ENCODE measurements around the gene TDO2.

The TDO2 gene

DNA sequence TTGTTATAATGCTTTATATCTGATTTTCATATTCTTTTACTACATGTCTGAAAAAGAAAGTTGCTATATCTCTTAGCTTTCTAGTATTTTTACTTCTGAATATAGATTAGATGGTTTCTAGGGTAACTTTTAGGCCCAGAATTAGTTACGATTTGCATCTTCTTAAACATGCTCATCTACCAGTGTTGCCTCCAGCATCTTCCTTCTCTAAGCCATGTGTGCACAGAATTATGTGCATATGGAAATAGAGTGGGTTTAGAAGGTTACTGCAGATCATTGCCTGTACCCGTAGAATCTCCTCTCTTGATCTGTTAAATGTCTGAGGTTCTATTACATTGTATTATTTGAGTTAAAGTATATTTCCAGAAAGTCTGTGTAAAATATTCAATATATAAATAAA lies 2.5 kb upstream of the TDO2 start:
- Histone ChIP-seq H3K36me3 (ENCODE audit: insufficient read depth, low read length) (no peaks in the 10 kb centered on the region), H3K4me1 (ENCODE audit: insufficient read depth, low read length, poor library complexity, severe bottlenecking) (no peaks in the 10 kb centered on the region), H3K79me2 (ENCODE audit: insufficient read depth, low read length) (no peaks in the 10 kb centered on the region), H3K9ac (ENCODE audit: low read depth, low read length, poor library complexity, severe bottlenecking) (no peak overlapping the region), H2AFZ (ENCODE audit: low read length) (no peak overlapping the region), H3K4me3 (ENCODE audit: low read length, poor library complexity, severe bottlenecking) (no peak overlapping the region), H3K9me3 (ENCODE audit: insufficient read depth, low read depth, low read length) (no peaks in the 10 kb centered on the region), H3K27me3 (ENCODE audit: insufficient read depth, low read length, poor library complexity, severe bottlenecking) (no peaks in the 10 kb centered on the region), H3K9me2 (replicated peaks; ENCODE audit: low read depth, low read length) (no peaks in the 10 kb centered on the region), H3K4me2 (ENCODE audit: low read depth, low read length, poor library complexity, severe bottlenecking) (no peak overlapping the region), H4K20me1 (ENCODE audit: insufficient read depth, low read length, poor library complexity, severe bottlenecking) (no peaks in the 10 kb centered on the region), H3F3A (ENCODE audit: low read depth) (no peaks in the 10 kb centered on the region)
- TF ChIP-seq EZH2phosphoT487 (IDR thresholded peaks at IDR 0.05; ENCODE audit: borderline replicate concordance): no peak
- TF ChIP-seq, protein P1, sequence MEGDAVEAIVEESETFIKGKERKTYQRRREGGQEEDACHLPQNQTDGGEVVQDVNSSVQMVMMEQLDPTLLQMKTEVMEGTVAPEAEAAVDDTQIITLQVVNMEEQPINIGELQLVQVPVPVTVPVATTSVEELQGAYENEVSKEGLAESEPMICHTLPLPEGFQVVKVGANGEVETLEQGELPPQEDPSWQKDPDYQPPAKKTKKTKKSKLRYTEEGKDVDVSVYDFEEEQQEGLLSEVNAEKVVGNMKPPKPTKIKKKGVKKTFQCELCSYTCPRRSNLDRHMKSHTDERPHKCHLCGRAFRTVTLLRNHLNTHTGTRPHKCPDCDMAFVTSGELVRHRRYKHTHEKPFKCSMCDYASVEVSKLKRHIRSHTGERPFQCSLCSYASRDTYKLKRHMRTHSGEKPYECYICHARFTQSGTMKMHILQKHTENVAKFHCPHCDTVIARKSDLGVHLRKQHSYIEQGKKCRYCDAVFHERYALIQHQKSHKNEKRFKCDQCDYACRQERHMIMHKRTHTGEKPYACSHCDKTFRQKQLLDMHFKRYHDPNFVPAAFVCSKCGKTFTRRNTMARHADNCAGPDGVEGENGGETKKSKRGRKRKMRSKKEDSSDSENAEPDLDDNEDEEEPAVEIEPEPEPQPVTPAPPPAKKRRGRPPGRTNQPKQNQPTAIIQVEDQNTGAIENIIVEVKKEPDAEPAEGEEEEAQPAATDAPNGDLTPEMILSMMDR (conservative IDR thresholded peaks at IDR 0.05; ENCODE audit: low read length): no peak

DNA sequence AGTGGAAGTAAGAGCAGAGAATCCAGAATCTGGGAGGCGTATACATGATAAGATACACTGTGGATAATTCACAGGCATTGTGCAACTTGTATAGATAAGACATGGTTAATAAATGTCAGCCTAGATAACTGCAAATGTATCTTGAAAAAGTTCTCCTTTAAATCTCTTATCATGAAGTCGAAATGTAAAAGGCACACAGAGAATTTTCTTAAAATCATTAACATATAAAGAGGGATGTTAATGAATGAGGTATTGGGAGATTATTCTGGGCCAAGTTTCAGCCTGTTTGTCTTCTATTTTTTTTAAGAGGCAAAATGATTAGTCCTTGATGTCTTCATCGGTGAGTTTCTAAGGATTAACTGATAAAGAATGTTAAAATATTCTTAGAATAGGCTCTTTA lies 835 bp downstream of the TDO2 start:
- no peak for TF ChIP-seq EZH2phosphoT487 (IDR thresholded peaks at IDR 0.05; ENCODE audit: borderline replicate concordance)
- TF ChIP-seq, protein P1 (conservative IDR thresholded peaks at IDR 0.05; ENCODE audit: low read length): no peak
- Histone ChIP-seq H3K4me1 (ENCODE audit: insufficient read depth, low read length, poor library complexity, severe bottlenecking) (no peaks in the 10 kb centered on the region), H3K4me2 (ENCODE audit: low read depth, low read length, poor library complexity, severe bottlenecking) (no peak overlapping the region), H3K4me3 (ENCODE audit: low read length, poor library complexity, severe bottlenecking) (no peak overlapping the region), H4K20me1 (ENCODE audit: insufficient read depth, low read length, poor library complexity, severe bottlenecking) (no peaks in the 10 kb centered on the region), H3F3A (ENCODE audit: low read depth) (no peaks in the 10 kb centered on the region), H3K9me3 (ENCODE audit: insufficient read depth, low read depth, low read length) (no peaks in the 10 kb centered on the region), H3K36me3 (ENCODE audit: insufficient read depth, low read length) (no peaks in the 10 kb centered on the region), H3K27me3 (ENCODE audit: insufficient read depth, low read length, poor library complexity, severe bottlenecking) (no peaks in the 10 kb centered on the region), H3K9ac (ENCODE audit: low read depth, low read length, poor library complexity, severe bottlenecking) (no peak overlapping the region), H2AFZ (ENCODE audit: low read length) (no peak overlapping the region), H3K79me2 (ENCODE audit: insufficient read depth, low read length) (no peaks in the 10 kb centered on the region), H3K9me2 (replicated peaks; ENCODE audit: low read depth, low read length) (no peaks in the 10 kb centered on the region)

DNA sequence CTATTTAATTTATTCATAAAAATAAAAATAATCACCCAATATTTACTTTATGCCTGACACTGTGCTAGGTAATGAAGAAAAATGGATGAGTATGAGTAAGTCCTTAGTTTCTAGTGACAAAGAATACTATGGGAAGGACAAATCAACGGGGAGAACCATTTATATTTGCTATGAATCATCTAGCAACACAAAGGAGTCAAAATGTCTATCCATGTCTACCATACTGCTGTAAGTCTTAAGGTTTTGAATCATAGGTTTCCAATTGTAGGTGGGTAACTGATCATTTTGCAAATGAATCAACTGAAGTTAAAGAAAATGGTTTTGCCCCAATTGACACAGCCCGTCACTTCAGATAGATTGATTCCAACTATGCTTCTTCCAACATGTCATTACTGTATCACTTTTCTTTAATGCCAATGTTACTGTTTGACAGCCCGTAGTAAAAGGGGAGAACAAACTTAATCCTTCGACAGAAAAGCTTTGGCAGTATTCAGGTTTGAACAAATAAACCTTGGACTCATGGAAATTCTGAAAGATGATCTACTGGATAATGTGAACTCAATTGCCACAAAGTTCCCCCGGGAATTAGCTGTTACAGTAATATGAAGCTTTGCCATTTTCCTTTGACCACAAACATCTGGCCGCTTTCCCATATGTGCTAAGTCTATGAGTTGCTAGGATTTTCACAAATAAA lies 3.2 kb downstream of the TDO2 start:
- Histone ChIP-seq H3K4me3 (ENCODE audit: low read length, poor library complexity, severe bottlenecking) (no peak overlapping the region), H3F3A (ENCODE audit: low read depth) (no peaks in the 10 kb centered on the region), H3K36me3 (ENCODE audit: insufficient read depth, low read length) (no peaks in the 10 kb centered on the region), H3K27me3 (ENCODE audit: insufficient read depth, low read length, poor library complexity, severe bottlenecking) (no peaks in the 10 kb centered on the region), H3K9me2 (replicated peaks; ENCODE audit: low read depth, low read length) (no peaks in the 10 kb centered on the region), H3K79me2 (ENCODE audit: insufficient read depth, low read length) (no peaks in the 10 kb centered on the region), H4K20me1 (ENCODE audit: insufficient read depth, low read length, poor library complexity, severe bottlenecking) (no peaks in the 10 kb centered on the region), H3K9me3 (ENCODE audit: insufficient read depth, low read depth, low read length) (no peaks in the 10 kb centered on the region), H3K9ac (ENCODE audit: low read depth, low read length, poor library complexity, severe bottlenecking) (no peak overlapping the region), H3K4me2 (ENCODE audit: low read depth, low read length, poor library complexity, severe bottlenecking) (no peak overlapping the region), H2AFZ (ENCODE audit: low read length) (no peak overlapping the region), H3K4me1 (ENCODE audit: insufficient read depth, low read length, poor library complexity, severe bottlenecking) (no peaks in the 10 kb centered on the region)
- TF ChIP-seq EZH2phosphoT487 (IDR thresholded peaks at IDR 0.05; ENCODE audit: borderline replicate concordance): no peak
- TF ChIP-seq, protein P1 (conservative IDR thresholded peaks at IDR 0.05; ENCODE audit: low read length): no peak

Data from Loucy (cell line).